ENCODE measurements around the gene DENND4B. TPM values are rescaled to one million over a fixed set of nuclear protein-coding genes. Genes with fewer than 3 reads are reported as not detected.

Gene DENND4B
- total and polyA plus RNA-seq, 4 experiments from 2014 or later, result 6.9 to 216 (median 123) TPM

DNA sequence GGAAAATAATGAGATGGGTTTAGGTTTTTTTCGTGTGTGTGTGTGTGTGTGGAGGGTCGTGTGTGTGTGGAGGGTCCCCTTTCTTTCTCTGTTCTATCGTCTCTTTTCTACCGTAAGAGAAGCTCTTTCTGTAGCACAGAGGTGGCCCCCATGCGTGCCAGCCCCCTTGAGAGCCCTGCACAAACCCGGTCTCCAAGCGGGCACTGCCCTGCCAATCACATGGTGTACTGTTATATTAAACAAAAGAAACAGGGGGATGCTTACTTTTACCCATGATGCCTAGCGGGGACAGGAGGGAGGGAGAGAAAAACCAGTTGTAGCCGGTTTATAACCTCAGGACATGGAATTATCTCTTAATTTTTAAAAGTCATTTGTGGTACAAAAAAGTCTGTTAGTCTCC is 64.8 kb downstream of the DENND4B start:
- Histone ChIP-seq H3K27me3 (ENCODE audit: insufficient read depth, low read length) (no peaks in the 10 kb centered on the region), H3K4me1 (ENCODE audit: insufficient read depth, low read length) (peaks cover 42% of the 10 kb centered on the region), H3K36me3 (ENCODE audit: insufficient read depth, low read length) (no peaks in the 10 kb centered on the region), H3K27ac (ENCODE audit: low read depth, low read length) (no peak overlapping the region), H3K4me3 (ENCODE audit: low read length in 2 of 2) (no peak overlapping the region), H3K9me3 (ENCODE audit: control insufficient read depth in 1 of 2, low read length in 2 of 2) (no peaks in the 10 kb centered on the region)
- H3K27ac Mint-ChIP-seq, result no peak overlapping the region
- POLR2A ChIA-PET (ENCODE audit: partially characterized antibody), result interaction anchor here (0.6 kb wide), 1 partner anchor 11 kb away, joined by 3 read pairs; no protein-coding TSS in a partner anchor
- DNase-seq, result no peak
- H3K4me3 Mint-ChIP-seq, result no peak overlapping the region
- no peaks in the 10 kb centered on the region for H3K27me3 Mint-ChIP-seq
- H3K9me3 Mint-ChIP-seq, result no peaks in the 10 kb centered on the region
- CTCF ChIA-PET (ENCODE audit: partially characterized antibody), result no interaction called here
- intact Hi-C loops (cut with micrococcal nuclease), result no loop called here
- H3K4me1 Mint-ChIP-seq, result peaks cover 16 to 27% (median 19%) of the 10 kb centered on the region in 4 donors
- peaks cover 2 to 15% of the 10 kb centered on the region in 2 donors for H3K36me3 Mint-ChIP-seq

DNA sequence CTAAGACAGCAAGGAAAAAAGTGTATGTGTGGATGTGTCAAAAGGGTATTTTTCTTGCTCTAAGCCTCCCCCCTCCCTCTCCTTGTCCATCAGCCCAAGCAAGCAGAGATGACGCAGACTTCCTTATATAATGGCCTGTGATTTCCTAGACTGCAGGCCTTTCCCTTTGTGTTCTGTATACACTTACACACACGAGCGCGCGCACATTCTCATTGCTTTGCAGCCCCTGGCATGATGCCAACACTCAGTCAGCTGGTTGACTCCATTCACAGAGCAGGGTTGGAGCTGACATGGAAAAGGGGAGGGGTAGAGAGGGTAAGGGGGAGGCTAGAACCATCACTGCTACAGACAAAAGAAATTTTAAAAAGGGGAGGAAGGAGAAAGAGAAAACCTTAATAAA is 65.6 kb downstream of the DENND4B start:
- Histone ChIP-seq H3K36me3 (ENCODE audit: insufficient read depth, low read length) (no peaks in the 10 kb centered on the region), H3K27me3 (ENCODE audit: insufficient read depth, low read length) (no peaks in the 10 kb centered on the region), H3K9me3 (ENCODE audit: control insufficient read depth in 1 of 2, low read length in 2 of 2) (no peaks in the 10 kb centered on the region), H3K4me3 (ENCODE audit: low read length in 2 of 2) (no peak overlapping the region), H3K27ac (ENCODE audit: low read depth, low read length) (no peak overlapping the region), H3K4me1 (ENCODE audit: insufficient read depth, low read length) (peaks cover 41% of the 10 kb centered on the region)
- no peak overlapping the region for H3K27ac Mint-ChIP-seq
- POLR2A ChIA-PET (ENCODE audit: partially characterized antibody), result no interaction called here
- no peaks in the 10 kb centered on the region for H3K9me3 Mint-ChIP-seq
- peaks cover 17 to 29% (median 21%) of the 10 kb centered on the region in 4 donors for H3K4me1 Mint-ChIP-seq
- intact Hi-C loops (cut with micrococcal nuclease), result no loop called here
- H3K27me3 Mint-ChIP-seq, result no peaks in the 10 kb centered on the region
- peak in 1 of 5 donors; percentile 9 for DNase-seq
- no peak overlapping the region for H3K4me3 Mint-ChIP-seq
- H3K36me3 Mint-ChIP-seq, result peaks cover 0 to 15% of the 10 kb centered on the region in 2 donors
- CTCF ChIA-PET (ENCODE audit: partially characterized antibody), result no interaction called here

DNA sequence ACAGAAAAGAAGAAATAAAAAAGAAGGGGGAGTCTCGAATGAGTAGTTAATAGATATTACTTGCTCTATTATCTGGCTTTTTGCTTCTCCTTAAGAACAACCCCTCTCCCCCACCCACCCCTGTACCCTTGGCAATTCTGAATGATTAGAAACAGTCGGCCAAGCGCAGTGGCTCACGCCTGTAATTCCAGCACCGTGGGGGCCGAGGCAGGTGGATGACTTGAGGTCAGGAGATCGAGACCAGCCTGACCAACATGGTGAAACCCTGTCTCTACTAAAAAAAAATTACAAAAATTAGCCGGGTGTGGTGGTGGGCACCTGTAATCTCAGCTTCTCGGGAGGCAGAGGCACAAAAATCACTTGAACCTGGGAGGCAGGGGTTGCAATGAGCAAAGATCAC is 66.5 kb downstream of the DENND4B start:
- Histone ChIP-seq H3K9me3 (ENCODE audit: control insufficient read depth in 1 of 2, low read length in 2 of 2) (no peaks in the 10 kb centered on the region), H3K27ac (ENCODE audit: low read depth, low read length) (no peak overlapping the region), H3K27me3 (ENCODE audit: insufficient read depth, low read length) (no peaks in the 10 kb centered on the region), H3K36me3 (ENCODE audit: insufficient read depth, low read length) (no peaks in the 10 kb centered on the region), H3K4me3 (ENCODE audit: low read length in 2 of 2) (no peak overlapping the region), H3K4me1 (ENCODE audit: insufficient read depth, low read length) (peaks cover 45% of the 10 kb centered on the region)
- Mint-ChIP-seq H3K4me3 (no peak overlapping the region), H3K4me1 (peaks cover 18 to 32% (median 25%) of the 10 kb centered on the region in 4 donors), H3K36me3 (peaks cover 0 to 16% of the 10 kb centered on the region in 2 donors), H3K27me3 (no peaks in the 10 kb centered on the region), H3K9me3 (no peaks in the 10 kb centered on the region), H3K27ac (peak overlapping the region in 3 of 7 donors; percentile 6 to 50 (median 8))
- intact Hi-C loops (cut with micrococcal nuclease), result no loop called here
- DNase-seq, result no peak
- POLR2A ChIA-PET (ENCODE audit: partially characterized antibody), result no interaction called here
- CTCF ChIA-PET (ENCODE audit: partially characterized antibody), result no interaction called here

Small RNA genes within 50 kb of the gene (microRNA-seq; reads per million reads assigned to microRNA genes)
- not detected for gene MIR6737 (ENCODE audit: borderline microRNAs expressed, borderline number of aligned reads, borderline replicate concordance)

Other genes with a start within 250 kb of the DENND4B start
- gene INTS3, start 218.7 kb downstream of the DENND4B start, total RNA-seq, result 10 to 100 TPM; 49.1 to 53.0 TPM
- gene INTS3, start 218.7 kb downstream of the DENND4B start, polyA plus RNA-seq, result 10 to 100 TPM in 1 of 2 donors, 1 to 10 TPM in 1; 8.1 to 12.5 TPM
- gene SLC27A3, start 171.3 kb downstream of the DENND4B start, total RNA-seq, result 10 to 100 TPM; 18.2 to 20.5 TPM
- 1 to 10 TPM; 7.9 to 9.2 TPM for gene SLC27A3, start 171.3 kb downstream of the DENND4B start, polyA plus RNA-seq
- gene GATAD2B, start 23.7 kb downstream of the DENND4B start, total RNA-seq, result 100 to 1,000 TPM in 1 of 2 experiments, 10 to 100 TPM in 1; 97.0 to 104 TPM
- 1 to 10 TPM; 1.8 to 5.7 TPM for gene GATAD2B, start 23.7 kb downstream of the DENND4B start, polyA plus RNA-seq
- 100 to 1,000 TPM; 112 to 113 TPM for gene CRTC2, start 11.9 kb upstream of the DENND4B start, total RNA-seq
- gene CRTC2, start 11.9 kb upstream of the DENND4B start, polyA plus RNA-seq, result 10 to 100 TPM; 12.3 to 54.3 TPM
- 10 to 100 TPM; 21.6 to 21.9 TPM for gene SLC39A1, start 16.8 kb upstream of the DENND4B start, total RNA-seq
- 10 to 100 TPM; 36.3 to 47.3 TPM for gene SLC39A1, start 16.8 kb upstream of the DENND4B start, polyA plus RNA-seq
- 1 to 10 TPM; 7.4 to 9.8 TPM for gene CREB3L4, start 21.2 kb upstream of the DENND4B start, total RNA-seq
- gene CREB3L4, start 21.2 kb upstream of the DENND4B start, polyA plus RNA-seq, result 1 to 10 TPM; 1.2 to 5.2 TPM
- 100 to 1,000 TPM; 121 to 130 TPM for gene JTB, start 31.0 kb upstream of the DENND4B start, total RNA-seq
- 100 to 1,000 TPM; 283 to 445 TPM for gene JTB, start 31.0 kb upstream of the DENND4B start, polyA plus RNA-seq
- under 1 TPM in 1 of 2 experiments, not detected in 1; 0.47 TPM for gene RAB13, start 39.6 kb upstream of the DENND4B start, total RNA-seq
- not detected for gene RAB13, start 39.6 kb upstream of the DENND4B start, polyA plus RNA-seq
- 1,000 to 10,000 TPM; 6,785 to 7,292 TPM for gene RPS27, start 44.0 kb upstream of the DENND4B start, total RNA-seq
- gene RPS27, start 44.0 kb upstream of the DENND4B start, polyA plus RNA-seq, result over 10,000 TPM; 16,816 to 21,324 TPM
- gene NUP210L, start 208.4 kb upstream of the DENND4B start, total RNA-seq, result under 1 TPM; 0.19 to 0.23 TPM
- under 1 TPM in 1 of 2 donors, not detected in 1; 0.14 TPM for gene NUP210L, start 208.4 kb upstream of the DENND4B start, polyA plus RNA-seq
- gene TPM3, start 245.4 kb upstream of the DENND4B start, total RNA-seq, result 100 to 1,000 TPM; 311 to 312 TPM
- 1,000 to 10,000 TPM in 1 of 2 donors, 100 to 1,000 TPM in 1; 860 to 1,209 TPM for gene TPM3, start 245.4 kb upstream of the DENND4B start, polyA plus RNA-seq

Measured in CD4-positive, alpha-beta memory T cell (primary cell).